HS-5 (cell line): ENCODE results near the gene DDX41.

Experiments
- DNase-seq: peaks from one replicate; pipeline ENCODE4 v3.0.0-alpha.2; 2012; ENCODE audit warnings: low read depth

Gene DDX41

GRCh38 chr5:177468685-177469628 is 47.8 kb downstream of the DDX41 start:
- no peak for DNase-seq

DNA sequence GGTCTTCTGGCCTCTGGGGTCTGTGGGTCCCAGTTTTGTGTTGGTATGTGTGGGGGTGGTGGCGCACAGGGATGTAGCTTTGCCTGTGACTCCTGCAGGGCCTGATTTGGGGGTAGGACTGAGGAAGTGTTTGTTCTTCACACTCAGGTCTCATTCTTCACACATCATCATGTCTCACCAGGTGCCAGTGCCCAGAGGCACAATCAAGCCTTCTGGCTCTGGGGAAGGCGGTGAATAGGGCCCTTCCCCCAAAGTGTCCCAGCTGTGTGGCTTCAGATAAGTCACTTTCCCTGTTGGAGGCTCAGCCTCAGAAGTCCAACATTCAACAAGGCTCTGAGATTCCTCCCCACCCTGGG is 48.5 kb downstream of the DDX41 start:
- DNase-seq = no peak

- DNase-seq = no peak
Observed at GRCh38 chr5:177467436-177467835, 49.3 kb downstream of the DDX41 start.

DNA sequence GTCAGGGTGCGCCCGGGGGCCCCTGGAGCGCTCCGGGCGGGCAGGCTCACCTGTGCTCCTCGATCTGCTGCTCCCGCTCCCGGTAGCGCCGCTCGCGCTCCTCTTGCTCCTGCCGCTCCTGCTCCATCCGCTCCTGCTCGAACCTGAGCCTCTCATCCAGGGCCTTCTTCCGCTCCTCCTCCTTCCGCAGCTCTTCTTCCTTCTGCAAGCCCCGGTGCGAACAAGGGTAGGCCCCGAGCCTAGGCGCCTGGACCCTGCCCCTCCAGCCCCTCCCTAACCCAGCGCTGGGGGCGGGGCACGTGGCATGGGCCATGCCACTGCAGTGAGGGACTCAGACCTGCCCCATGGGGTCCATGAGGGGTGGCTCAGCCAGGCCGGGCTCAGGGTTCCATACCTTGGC is 49.9 kb downstream of the DDX41 start:
- DNase-seq = no peak

- no peak for DNase-seq
Observed at GRCh38 chr5:177465044-177465443, 51.7 kb downstream of the DDX41 start.

- no peak for DNase-seq
Observed at GRCh38 chr5:177462021-177462670, 54.6 kb downstream of the DDX41 start.
